GM12873 (cell line): ENCODE measurements around the gene KRTAP12-3.

Source experiments
- TF ChIP-seq, protein P1 (sequence below): IDR thresholded peaks from 2 replicates; pipeline ENCODE4 v1.5.1; 2012; ENCODE audit warnings: low read depth, mild to moderate bottlenecking, moderate library complexity, low read length, control low read depth; ENCODE audit not compliant: insufficient read depth; ENCODE audit errors: missing control alignments

The KRTAP12-3 gene

DNA sequence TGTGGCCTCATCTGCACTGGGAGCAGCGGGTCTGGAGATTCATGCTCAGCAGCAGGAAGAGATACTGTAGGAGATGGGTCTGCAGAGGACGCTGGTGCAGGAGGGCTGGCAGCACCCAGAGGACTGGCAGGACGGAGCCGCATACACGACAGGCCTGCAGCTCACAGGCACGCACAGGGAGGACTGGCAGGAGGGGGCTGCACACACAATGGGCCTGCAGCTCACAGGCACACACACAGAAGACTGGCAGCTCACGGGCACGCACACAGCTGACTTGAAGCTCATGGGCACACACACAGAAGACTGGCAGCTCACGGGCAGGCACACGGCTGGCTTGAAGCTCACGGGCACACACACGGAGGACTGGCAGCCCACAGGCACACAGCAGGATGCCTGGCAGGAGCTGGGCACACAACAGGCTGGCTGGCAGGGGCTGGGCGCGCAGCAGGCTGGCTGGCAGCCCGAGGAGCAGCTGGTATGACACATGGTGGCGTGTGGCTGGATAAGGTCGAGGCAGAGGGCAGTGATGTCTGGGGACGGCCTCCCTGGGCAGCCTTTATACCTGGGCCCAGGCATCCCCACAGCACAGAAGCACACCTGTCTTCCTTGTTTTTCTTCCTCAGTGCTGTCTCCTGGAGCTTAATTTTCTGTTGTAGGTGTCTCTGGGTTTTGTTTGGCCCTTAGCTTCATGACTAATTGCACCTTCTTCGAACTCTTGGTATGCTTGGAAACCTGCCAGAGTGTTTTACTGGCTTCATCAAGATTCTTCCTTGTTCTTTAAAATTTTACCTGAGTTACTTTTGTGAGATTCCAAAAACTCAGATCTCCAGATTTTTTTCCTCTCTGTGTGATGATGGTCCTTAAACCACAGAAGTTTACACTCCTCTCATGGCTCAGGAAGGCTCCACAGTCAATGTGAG lies 8.9 kb downstream of the KRTAP12-3 start, which contains the start of gene KRTAP12-2:
Gene KRTAP12-2 (minus strand): TSS at position 527 of the 920 bp plus-strand sequence. CDS start 41 bp downstream, at position 486.
- TF ChIP-seq, protein P1, sequence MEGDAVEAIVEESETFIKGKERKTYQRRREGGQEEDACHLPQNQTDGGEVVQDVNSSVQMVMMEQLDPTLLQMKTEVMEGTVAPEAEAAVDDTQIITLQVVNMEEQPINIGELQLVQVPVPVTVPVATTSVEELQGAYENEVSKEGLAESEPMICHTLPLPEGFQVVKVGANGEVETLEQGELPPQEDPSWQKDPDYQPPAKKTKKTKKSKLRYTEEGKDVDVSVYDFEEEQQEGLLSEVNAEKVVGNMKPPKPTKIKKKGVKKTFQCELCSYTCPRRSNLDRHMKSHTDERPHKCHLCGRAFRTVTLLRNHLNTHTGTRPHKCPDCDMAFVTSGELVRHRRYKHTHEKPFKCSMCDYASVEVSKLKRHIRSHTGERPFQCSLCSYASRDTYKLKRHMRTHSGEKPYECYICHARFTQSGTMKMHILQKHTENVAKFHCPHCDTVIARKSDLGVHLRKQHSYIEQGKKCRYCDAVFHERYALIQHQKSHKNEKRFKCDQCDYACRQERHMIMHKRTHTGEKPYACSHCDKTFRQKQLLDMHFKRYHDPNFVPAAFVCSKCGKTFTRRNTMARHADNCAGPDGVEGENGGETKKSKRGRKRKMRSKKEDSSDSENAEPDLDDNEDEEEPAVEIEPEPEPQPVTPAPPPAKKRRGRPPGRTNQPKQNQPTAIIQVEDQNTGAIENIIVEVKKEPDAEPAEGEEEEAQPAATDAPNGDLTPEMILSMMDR, result no peak

DNA sequence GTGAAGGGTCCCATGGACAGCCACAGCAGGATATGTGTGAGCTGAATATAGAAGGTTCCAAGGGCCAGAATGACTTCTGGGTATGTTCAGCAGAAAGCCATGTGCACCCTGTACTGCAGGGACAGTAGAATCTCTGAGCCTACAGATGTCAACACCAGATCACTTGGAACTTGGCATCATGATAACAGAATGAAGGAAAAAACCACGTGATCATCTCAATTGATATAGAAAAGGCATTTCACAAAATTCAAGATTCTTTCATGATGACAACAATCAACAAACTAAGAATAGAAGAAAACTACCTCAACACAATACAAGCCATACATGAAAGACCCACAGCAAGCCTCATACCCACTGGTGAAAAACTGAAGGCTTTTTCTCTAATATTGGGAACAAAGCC lies 9.9 kb downstream of the KRTAP12-3 start:
- TF ChIP-seq, protein P1, result no peak

DNA sequence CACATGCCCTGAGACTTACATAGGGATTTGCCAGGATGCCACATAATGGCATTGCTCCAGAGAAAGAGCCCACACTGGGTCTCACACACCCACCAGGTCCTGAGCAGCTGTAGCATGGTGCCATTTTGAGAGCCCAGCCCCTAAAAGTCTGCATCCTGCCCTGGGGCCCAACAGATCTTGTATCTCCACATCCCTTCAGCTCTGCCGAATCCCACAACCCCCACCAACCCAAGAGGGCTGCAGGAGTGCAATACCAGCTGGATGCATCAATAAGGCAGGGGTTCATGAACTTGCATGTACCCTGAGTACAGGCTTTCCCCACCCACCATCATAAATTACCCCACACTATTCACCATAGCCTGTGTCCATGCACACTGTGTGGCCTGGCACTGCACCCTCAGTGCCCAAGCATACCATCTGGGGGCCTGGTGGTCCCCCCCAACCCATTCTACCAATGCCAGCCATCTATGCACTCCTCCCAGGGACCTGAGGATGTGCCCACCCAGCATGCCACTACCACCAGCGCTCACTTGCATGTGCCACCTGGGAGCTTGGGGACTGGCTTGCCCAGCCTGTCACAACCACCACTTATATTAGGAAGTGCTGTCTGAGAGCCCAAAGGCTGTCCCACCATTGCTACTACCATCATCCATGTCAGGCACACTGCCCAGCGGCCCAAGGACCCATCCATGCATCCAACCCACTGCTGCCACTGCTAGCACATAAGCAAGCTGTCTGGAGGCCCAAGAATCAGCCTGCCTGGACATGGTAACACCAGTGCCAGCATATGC lies 13.1 kb downstream of the KRTAP12-3 start:
- TF ChIP-seq, protein P1, result no peak

DNA sequence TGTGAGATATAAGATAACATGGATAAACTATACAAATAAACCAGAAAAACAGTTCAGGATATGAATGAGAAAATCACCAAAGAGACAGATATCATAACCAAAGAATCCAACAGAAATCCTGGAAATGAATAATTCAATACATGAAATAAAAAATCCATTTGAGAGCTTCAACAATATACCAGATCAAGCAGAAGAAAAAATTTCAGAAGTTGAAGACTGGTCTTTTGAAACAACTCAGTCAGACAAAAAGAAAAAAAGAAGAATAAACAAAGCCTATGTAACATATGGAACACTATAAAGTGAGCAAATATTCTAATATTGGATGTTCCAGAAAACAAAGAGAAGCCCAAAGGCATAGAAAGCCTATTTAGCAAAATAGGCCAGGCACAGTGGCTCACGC lies 14.2 kb downstream of the KRTAP12-3 start:
- TF ChIP-seq, protein P1, result no peak

DNA sequence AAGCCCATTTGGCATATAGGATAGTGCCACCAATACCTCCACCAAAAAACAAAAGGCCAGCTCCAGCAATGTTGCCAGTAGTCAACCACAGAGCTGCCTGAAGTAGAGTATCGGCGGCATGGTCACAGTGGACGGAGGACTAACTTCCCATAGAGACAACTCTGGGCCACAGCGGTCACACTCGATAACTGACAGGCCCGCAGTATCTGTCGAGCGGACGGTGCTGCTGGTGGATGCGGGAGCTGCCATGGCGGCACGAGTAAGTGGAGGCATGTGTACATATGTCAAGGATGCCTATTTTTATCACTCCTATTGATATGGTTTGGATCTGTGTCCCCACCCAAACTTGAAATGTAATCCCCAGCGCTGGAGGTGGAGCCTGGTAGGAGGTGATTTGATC lies 20.1 kb downstream of the KRTAP12-3 start:
- TF ChIP-seq, protein P1, result no peak

DNA sequence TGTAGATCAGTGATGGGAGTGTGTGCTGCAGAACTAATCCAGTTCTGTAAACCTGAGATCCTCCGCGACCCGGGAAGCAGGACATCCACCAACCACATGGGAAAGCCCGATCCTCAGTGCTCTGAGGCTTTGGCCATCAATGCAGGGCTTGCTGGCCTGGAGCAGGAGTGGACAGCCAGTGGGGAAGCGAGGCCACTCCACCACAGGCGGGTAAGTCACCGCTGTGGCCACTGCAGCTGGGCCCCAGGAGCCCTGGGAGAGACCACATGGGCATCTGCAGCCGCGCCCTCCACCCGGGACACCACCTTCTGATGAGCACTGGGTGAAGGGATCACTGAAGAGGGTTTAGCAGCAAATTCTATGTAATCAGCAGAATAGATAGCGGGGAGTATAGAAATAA lies 23.4 kb downstream of the KRTAP12-3 start:
- TF ChIP-seq, protein P1, result no peak
